ENCODE data around the gene DSTN. TPM values are rescaled to one million over a fixed set of nuclear protein-coding genes. Genes with fewer than 3 reads are reported as not detected.

Gene DSTN
- total RNA-seq, 1 experiment from 2014 or later = 412 TPM

- DNase-seq (ENCODE audit: low read depth, low spot score) (no peak), ATAC-seq (no peak)
- ChIA-PET CTCF (no interaction called here), POLR2A (interaction anchor here (0.7 kb wide), 1 partner anchor 15 kb away, joined by 7 read pairs; the partner anchor contains the start of gene DSTN)
- H3K4me3 ChIP-seq (ENCODE audit: low read depth in 2 of 2, low read length in 2 of 2) = no peak overlapping the region
- H3K36me3 ChIP-seq (ENCODE audit: control insufficient read depth, insufficient read depth, low read length) = no peaks in the 10 kb centered on the region
- H3K9me3 ChIP-seq (ENCODE audit: control insufficient read depth, insufficient read depth, low read depth, low read length) = no peaks in the 10 kb centered on the region
- TF ChIP-seq, protein P1, sequence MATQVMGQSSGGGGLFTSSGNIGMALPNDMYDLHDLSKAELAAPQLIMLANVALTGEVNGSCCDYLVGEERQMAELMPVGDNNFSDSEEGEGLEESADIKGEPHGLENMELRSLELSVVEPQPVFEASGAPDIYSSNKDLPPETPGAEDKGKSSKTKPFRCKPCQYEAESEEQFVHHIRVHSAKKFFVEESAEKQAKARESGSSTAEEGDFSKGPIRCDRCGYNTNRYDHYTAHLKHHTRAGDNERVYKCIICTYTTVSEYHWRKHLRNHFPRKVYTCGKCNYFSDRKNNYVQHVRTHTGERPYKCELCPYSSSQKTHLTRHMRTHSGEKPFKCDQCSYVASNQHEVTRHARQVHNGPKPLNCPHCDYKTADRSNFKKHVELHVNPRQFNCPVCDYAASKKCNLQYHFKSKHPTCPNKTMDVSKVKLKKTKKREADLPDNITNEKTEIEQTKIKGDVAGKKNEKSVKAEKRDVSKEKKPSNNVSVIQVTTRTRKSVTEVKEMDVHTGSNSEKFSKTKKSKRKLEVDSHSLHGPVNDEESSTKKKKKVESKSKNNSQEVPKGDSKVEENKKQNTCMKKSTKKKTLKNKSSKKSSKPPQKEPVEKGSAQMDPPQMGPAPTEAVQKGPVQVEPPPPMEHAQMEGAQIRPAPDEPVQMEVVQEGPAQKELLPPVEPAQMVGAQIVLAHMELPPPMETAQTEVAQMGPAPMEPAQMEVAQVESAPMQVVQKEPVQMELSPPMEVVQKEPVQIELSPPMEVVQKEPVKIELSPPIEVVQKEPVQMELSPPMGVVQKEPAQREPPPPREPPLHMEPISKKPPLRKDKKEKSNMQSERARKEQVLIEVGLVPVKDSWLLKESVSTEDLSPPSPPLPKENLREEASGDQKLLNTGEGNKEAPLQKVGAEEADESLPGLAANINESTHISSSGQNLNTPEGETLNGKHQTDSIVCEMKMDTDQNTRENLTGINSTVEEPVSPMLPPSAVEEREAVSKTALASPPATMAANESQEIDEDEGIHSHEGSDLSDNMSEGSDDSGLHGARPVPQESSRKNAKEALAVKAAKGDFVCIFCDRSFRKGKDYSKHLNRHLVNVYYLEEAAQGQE (IDR thresholded peaks at IDR 0.05; ENCODE audit: insufficient read depth in 1 of 2, low read depth in 2 of 2, low read length in 1 of 2) = no peak
- no peak for TF ChIP-seq CTCF (IDR thresholded peaks at IDR 0.05)
- TF ChIP-seq POLR2AphosphoS5 (IDR thresholded peaks at IDR 0.05; ENCODE audit: low read depth, low read length) = no peak
- no peak for TF ChIP-seq TCF7L2 (IDR thresholded peaks at IDR 0.05; ENCODE audit: low read depth, low read length)
- no peak for TF ChIP-seq SIN3A (IDR thresholded peaks at IDR 0.05; ENCODE audit: borderline replicate concordance, insufficient read depth, low read depth, low read length)
- no peaks in the 10 kb centered on the region for H3K27me3 ChIP-seq (ENCODE audit: control insufficient read depth, insufficient read depth, low read length)
- peaks cover 21% of the 10 kb centered on the region; the same call in 1 of the 2 replicates for H3K4me1 ChIP-seq (ENCODE audit: control insufficient read depth, insufficient read depth, low read length)
- in situ Hi-C loops (cut with HindIII; ENCODE audit: low pct_unique_long_range_greater_than_20kb, low sequenced_read_pairs) = no loop called here
- intact Hi-C loops (cut with micrococcal nuclease; ENCODE audit: unreplicated experiment) = no loop called here
- no TSS peak for BruUV-seq (replicated peaks)
- H3K27ac ChIP-seq (ENCODE audit: low read length) = no peak overlapping the region
These were observed 14.8 kb downstream of the DSTN start for GRCh38 chr20:17584689-17585088.

DNA sequence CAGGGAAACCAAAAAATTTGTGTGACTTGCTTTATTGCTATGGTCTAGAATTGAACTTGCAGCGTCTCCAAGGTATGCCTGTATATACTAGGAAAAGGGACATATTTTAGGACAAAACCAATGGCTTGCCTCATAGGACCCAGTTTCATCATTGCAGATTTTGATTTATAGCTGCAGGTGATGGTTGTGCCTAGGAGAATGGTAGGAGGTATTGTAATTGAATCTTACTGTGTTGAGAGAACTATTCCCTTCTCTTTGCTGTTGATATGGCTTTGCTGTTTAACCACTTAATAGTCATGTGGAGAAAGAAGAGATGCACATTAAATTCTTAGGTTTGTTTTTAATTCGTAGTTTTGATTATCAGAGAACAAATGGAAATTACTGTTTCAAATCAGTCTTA, 16.4 kb downstream of the DSTN start:
- ChIA-PET CTCF (no interaction called here), POLR2A (no interaction called here)
- ATAC-seq = no peak
- H3K4me1 ChIP-seq (ENCODE audit: control insufficient read depth, insufficient read depth, low read length) = peaks cover 28% of the 10 kb centered on the region; the same call in 1 of the 2 replicates
- in situ Hi-C loops (cut with HindIII; ENCODE audit: low pct_unique_long_range_greater_than_20kb, low sequenced_read_pairs) (no loop called here), intact Hi-C loops (cut with micrococcal nuclease; ENCODE audit: unreplicated experiment) (no loop called here)
- H3K4me3 ChIP-seq (ENCODE audit: low read depth in 2 of 2, low read length in 2 of 2) = no peak overlapping the region
- H3K27me3 ChIP-seq (ENCODE audit: control insufficient read depth, insufficient read depth, low read length) = no peaks in the 10 kb centered on the region
- H3K27ac ChIP-seq (ENCODE audit: low read length) = no peak overlapping the region
- no peak for DNase-seq (ENCODE audit: low read depth, low spot score)
- no peaks in the 10 kb centered on the region for H3K36me3 ChIP-seq (ENCODE audit: control insufficient read depth, insufficient read depth, low read length)
- H3K9me3 ChIP-seq (ENCODE audit: control insufficient read depth, insufficient read depth, low read depth, low read length) = no peaks in the 10 kb centered on the region
- TF ChIP-seq, protein P1 (IDR thresholded peaks at IDR 0.05; ENCODE audit: insufficient read depth in 1 of 2, low read depth in 2 of 2, low read length in 1 of 2) = no peak
- TF ChIP-seq TCF7L2 (IDR thresholded peaks at IDR 0.05; ENCODE audit: low read depth, low read length) = no peak
- no peak for TF ChIP-seq POLR2AphosphoS5 (IDR thresholded peaks at IDR 0.05; ENCODE audit: low read depth, low read length)
- TF ChIP-seq SIN3A (IDR thresholded peaks at IDR 0.05; ENCODE audit: borderline replicate concordance, insufficient read depth, low read depth, low read length) = no peak
- no peak for TF ChIP-seq CTCF (IDR thresholded peaks at IDR 0.05)
- no TSS peak for BruUV-seq (replicated peaks)

Measured in Panc1 (cell line).